GM18870 (cell line): ENCODE data around the gene LPCAT2.

Source experiments
- ATAC-seq: cut with Tn5 transposase; IDR thresholded peaks from one replicate; pipeline ENCODE4 v1.9.1; 2021; ENCODE audit warnings: moderate library complexity; ENCODE audit not compliant: unreplicated experiment

LPCAT2 gene

GRCh38 chr16:55543472-55543871, 34.6 kb downstream of the LPCAT2 start:
- ATAC-seq, result no peak

GRCh38 chr16:55552621-55553020, 43.7 kb downstream of the LPCAT2 start:
- no peak for ATAC-seq

GRCh38 chr16:55555436-55555835, 46.6 kb downstream of the LPCAT2 start:
- ATAC-seq, result no peak

- no peak for ATAC-seq
These were observed 48.3 kb downstream of the LPCAT2 start for GRCh38 chr16:55557186-55557585.

GRCh38 chr16:55559233-55559632, 50.4 kb downstream of the LPCAT2 start:
- ATAC-seq, result no peak

- ATAC-seq, result no peak
These were observed 51.2 kb downstream of the LPCAT2 start for GRCh38 chr16:55559933-55560516.

GRCh38 chr16:55561319-55561848, 52.5 kb downstream of the LPCAT2 start:
- no peak for ATAC-seq

- no peak for ATAC-seq
These were observed 54.1 kb downstream of the LPCAT2 start for GRCh38 chr16:55562936-55563335.

- ATAC-seq, result no peak
These were observed 54.9 kb downstream of the LPCAT2 start for GRCh38 chr16:55563797-55564196.

- no peak for ATAC-seq
These were observed 56.2 kb downstream of the LPCAT2 start for GRCh38 chr16:55565086-55565485.

- no peak for ATAC-seq
These were observed 57.7 kb downstream of the LPCAT2 start, which contains the start of gene CAPNS2 for GRCh38 chr16:55566432-55567175. Gene CAPNS2 (plus strand): TSS chr16:55566684. CDS start chr16:55566757, 73 bp downstream.

- no peak for ATAC-seq
These were observed 58.5 kb downstream of the LPCAT2 start for GRCh38 chr16:55567382-55567781.

GRCh38 chr16:55568207-55568606, 59.3 kb downstream of the LPCAT2 start:
- no peak for ATAC-seq

GRCh38 chr16:55569025-55569424, 60.2 kb downstream of the LPCAT2 start:
- ATAC-seq, result no peak

- ATAC-seq, result no peak
These were observed 61.3 kb downstream of the LPCAT2 start for GRCh38 chr16:55570159-55570558.

GRCh38 chr16:55571191-55571897, 62.5 kb downstream of the LPCAT2 start:
- ATAC-seq, result no peak

- no peak for ATAC-seq
These were observed 63.6 kb downstream of the LPCAT2 start for GRCh38 chr16:55572439-55572838.

- ATAC-seq, result no peak
These were observed 65.9 kb downstream of the LPCAT2 start for GRCh38 chr16:55574811-55575210.

GRCh38 chr16:55575496-55575895, 66.6 kb downstream of the LPCAT2 start:
- no peak for ATAC-seq

- no peak for ATAC-seq
These were observed 67.5 kb downstream of the LPCAT2 start for GRCh38 chr16:55576384-55576783.

GRCh38 chr16:55577887-55578286, 69.0 kb downstream of the LPCAT2 start:
- ATAC-seq, result no peak

- no peak for ATAC-seq
These were observed 76.8 kb downstream of the LPCAT2 start for GRCh38 chr16:55585631-55586030.
